Measurements from ENCODE around the gene TUBB4A.
A peak's percentile ranks its signal among the peaks of the same experiment; 100 is the strongest.

Gene TUBB4A

DNA sequence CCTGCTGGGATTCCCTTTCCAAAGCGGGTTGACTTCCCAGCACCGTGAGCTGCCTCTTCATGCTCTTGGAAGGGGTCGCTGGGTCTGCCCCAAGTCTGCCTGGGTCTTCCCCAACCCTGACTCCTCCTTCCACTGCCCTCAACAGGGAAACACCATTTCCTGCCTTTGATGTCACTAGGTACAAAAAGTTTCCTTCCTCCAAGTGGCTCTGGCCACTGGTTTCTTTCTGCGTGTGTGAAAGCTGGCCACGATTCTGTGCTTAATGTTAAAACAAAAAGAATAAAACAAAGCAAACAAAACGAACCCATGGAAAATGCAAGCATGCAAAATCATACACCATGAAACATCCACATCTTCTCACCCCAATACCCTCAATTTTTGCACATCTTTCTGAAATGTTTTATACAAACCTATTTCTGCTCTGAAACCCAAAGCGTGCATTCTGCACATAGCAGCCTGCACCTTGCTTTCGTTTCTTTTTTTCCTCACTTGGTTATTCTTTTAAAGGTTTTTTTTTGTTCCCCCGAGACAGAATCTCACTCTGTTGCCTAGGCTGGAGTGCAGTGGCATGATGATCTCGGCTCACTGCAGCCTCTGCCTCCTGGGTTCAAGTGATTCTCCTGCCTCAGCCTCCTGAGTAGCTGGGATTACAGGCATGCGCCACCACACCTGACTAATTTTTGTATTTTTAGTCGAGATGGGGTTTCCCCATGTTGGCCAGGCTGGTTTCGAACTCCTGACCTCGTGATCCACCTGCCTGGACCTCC is 16.2 kb upstream of the TUBB4A start:
- Histone ChIP-seq H3K9ac (ENCODE audit: low read depth, low read length) (no peak overlapping the region), H3K4me3 (ENCODE audit: low read depth in 1 of 2, low read length in 2 of 2) (no peak overlapping the region), H4K20me1 (ENCODE audit: insufficient read depth, low read length) (no peaks in the 10 kb centered on the region), H2AFZ (ENCODE audit: low read depth, low read length) (no peak overlapping the region), H3K36me3 (ENCODE audit: insufficient read depth, low read length) (no peaks in the 10 kb centered on the region), H3K4me2 (ENCODE audit: insufficient read depth, low read length) (peak overlapping the region; percentile 36; the same call in 1 of the 2 replicates), H3K4me1 (ENCODE audit: insufficient read depth, low read length) (peaks cover 34% of the 10 kb centered on the region), H3K27ac (ENCODE audit: low read length) (no peak overlapping the region), H3K9me3 (ENCODE audit: insufficient read depth, low read length, severe bottlenecking) (no peaks in the 10 kb centered on the region), H3K27me3 (ENCODE audit: insufficient read depth, low read length, poor library complexity) (no peaks in the 10 kb centered on the region), H3K79me2 (ENCODE audit: insufficient read depth, low read length) (no peaks in the 10 kb centered on the region)
- peak; percentile 24 for DNase-seq
- TF ChIP-seq EZH2 (IDR thresholded peaks at IDR 0.05; ENCODE audit: borderline replicate concordance, low read depth, low read length, severe bottlenecking), result no peak
- TF ChIP-seq, protein P1, sequence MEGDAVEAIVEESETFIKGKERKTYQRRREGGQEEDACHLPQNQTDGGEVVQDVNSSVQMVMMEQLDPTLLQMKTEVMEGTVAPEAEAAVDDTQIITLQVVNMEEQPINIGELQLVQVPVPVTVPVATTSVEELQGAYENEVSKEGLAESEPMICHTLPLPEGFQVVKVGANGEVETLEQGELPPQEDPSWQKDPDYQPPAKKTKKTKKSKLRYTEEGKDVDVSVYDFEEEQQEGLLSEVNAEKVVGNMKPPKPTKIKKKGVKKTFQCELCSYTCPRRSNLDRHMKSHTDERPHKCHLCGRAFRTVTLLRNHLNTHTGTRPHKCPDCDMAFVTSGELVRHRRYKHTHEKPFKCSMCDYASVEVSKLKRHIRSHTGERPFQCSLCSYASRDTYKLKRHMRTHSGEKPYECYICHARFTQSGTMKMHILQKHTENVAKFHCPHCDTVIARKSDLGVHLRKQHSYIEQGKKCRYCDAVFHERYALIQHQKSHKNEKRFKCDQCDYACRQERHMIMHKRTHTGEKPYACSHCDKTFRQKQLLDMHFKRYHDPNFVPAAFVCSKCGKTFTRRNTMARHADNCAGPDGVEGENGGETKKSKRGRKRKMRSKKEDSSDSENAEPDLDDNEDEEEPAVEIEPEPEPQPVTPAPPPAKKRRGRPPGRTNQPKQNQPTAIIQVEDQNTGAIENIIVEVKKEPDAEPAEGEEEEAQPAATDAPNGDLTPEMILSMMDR (IDR thresholded peaks at IDR 0.05; ENCODE audit: borderline replicate concordance, extremely low read depth, low read length, poor library complexity, severe bottlenecking), result no peak
- no peak for ATAC-seq (ENCODE audit: insufficient read depth, low read depth)

DNA sequence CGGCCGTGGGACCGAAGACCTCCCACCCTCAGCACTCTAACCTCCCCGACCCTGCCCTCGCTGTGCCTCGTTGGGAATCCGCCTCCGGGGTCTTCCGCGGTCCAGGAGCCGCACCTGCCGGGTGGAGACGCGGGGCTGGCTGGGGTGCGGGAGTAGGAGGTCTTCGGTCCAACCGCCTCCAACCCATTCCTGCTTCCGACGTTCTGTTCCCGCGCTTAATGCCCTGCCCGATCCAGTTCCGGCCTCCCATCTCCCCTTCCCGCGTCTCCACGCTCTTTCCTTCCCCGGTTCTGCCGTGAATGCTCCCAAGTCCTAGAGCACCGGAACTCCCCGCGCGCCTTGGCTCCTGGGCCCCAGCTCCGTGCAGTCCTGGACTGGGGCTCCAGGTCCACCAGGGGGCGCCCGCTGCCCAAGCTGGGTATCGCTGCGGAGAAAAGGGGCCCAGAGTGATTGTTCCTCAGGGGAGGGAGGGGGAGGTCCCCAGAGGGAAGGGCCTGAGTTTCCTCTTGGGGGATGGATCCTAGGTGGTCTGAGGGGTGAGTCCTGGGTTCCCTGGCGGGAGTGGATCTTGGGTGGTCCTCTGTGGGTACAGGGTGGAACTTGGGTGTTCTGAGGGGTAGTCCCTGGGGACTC is 14.7 kb upstream of the TUBB4A start:
- TF ChIP-seq, protein P1 (IDR thresholded peaks at IDR 0.05; ENCODE audit: borderline replicate concordance, extremely low read depth, low read length, poor library complexity, severe bottlenecking), result peak; percentile 100
- no peak for TF ChIP-seq EZH2 (IDR thresholded peaks at IDR 0.05; ENCODE audit: borderline replicate concordance, low read depth, low read length, severe bottlenecking)
- H3K79me2 ChIP-seq (ENCODE audit: insufficient read depth, low read length), result no peaks in the 10 kb centered on the region
- H3K4me1 ChIP-seq (ENCODE audit: insufficient read depth, low read length), result peaks cover 29% of the 10 kb centered on the region
- DNase-seq, result peak; percentile 92
- no peaks in the 10 kb centered on the region for H4K20me1 ChIP-seq (ENCODE audit: insufficient read depth, low read length)
- H2AFZ ChIP-seq (ENCODE audit: low read depth, low read length), result peak overlapping the region; percentile 97
- no peaks in the 10 kb centered on the region for H3K27me3 ChIP-seq (ENCODE audit: insufficient read depth, low read length, poor library complexity)
- H3K4me3 ChIP-seq (ENCODE audit: low read depth in 1 of 2, low read length in 2 of 2), result peak overlapping the region; percentile 32 to 69
- ATAC-seq (ENCODE audit: insufficient read depth, low read depth), result peak; percentile 87
- H3K9ac ChIP-seq (ENCODE audit: low read depth, low read length), result peak overlapping the region; percentile 75
- peak overlapping the region; percentile 93 for H3K4me2 ChIP-seq (ENCODE audit: insufficient read depth, low read length)
- no peaks in the 10 kb centered on the region for H3K36me3 ChIP-seq (ENCODE audit: insufficient read depth, low read length)
- peak overlapping the region; percentile 86 for H3K27ac ChIP-seq (ENCODE audit: low read length)
- no peaks in the 10 kb centered on the region for H3K9me3 ChIP-seq (ENCODE audit: insufficient read depth, low read length, severe bottlenecking)

DNA sequence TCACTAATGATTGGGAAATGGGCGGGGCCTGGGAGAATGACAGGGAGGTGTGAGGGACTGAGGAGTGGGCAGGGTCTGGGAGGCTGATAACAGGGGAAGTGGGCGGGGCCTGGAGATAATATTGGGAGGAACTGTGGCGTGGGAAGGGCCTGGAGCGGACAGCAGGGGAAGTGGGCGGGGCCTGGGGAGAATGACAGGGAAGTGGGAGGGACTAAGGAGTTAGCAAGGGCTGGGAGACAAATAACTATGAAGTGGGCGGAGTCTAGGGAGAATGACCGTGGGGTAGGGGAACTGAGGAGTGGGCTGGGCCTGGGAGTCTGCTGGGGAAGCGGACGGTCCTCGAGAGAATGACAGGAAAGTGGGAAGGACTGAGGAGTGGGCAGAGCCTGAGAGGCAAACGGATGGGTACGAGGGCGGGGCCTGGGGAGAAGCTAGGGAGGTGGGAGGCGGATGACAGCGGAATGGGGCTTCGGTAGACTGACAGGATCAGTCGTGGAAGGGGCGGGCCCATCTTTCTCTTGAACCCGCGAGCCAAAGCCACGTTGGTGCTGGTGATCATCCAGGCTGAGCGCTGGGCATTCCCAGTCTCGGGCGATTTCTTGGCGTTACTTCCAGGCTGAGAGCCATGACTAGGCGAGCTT is 14.0 kb upstream of the TUBB4A start:
- Histone ChIP-seq H3K4me2 (ENCODE audit: insufficient read depth, low read length) (peak overlapping the region; percentile 93), H3K79me2 (ENCODE audit: insufficient read depth, low read length) (no peaks in the 10 kb centered on the region), H3K9ac (ENCODE audit: low read depth, low read length) (peak overlapping the region; percentile 75), H2AFZ (ENCODE audit: low read depth, low read length) (peak overlapping the region; percentile 97), H3K27ac (ENCODE audit: low read length) (peak overlapping the region; percentile 86), H3K4me1 (ENCODE audit: insufficient read depth, low read length) (peaks cover 29% of the 10 kb centered on the region), H3K36me3 (ENCODE audit: insufficient read depth, low read length) (no peaks in the 10 kb centered on the region), H4K20me1 (ENCODE audit: insufficient read depth, low read length) (no peaks in the 10 kb centered on the region), H3K9me3 (ENCODE audit: insufficient read depth, low read length, severe bottlenecking) (no peaks in the 10 kb centered on the region), H3K27me3 (ENCODE audit: insufficient read depth, low read length, poor library complexity) (no peaks in the 10 kb centered on the region), H3K4me3 (ENCODE audit: low read depth in 1 of 2, low read length in 2 of 2) (peak overlapping the region; percentile 32 to 69; a peak in 3 of 4 replicates)
- no peak for TF ChIP-seq EZH2 (IDR thresholded peaks at IDR 0.05; ENCODE audit: borderline replicate concordance, low read depth, low read length, severe bottlenecking)
- ATAC-seq (ENCODE audit: insufficient read depth, low read depth) (peak; percentile 82), DNase-seq (peak; percentile 92)

Measured in DND-41 (cell line).